Parathyroid adenoma (tissue), 2 donors: ENCODE measurements around the gene AGBL4.

ENCODE experiments used
- H2AFZ ChIP-seq: fragments of 300-600 bp; sonication (generic); one replicate; pipeline ENCODE4 v1.7.0; 2017; ENCODE audit warnings: antibody characterized with exemption, mild to moderate bottlenecking
- H3K27ac ChIP-seq: fragments of 300-600 bp; sonication (generic); one replicate; pipeline ENCODE4 v1.7.0; 2017
- H3K27me3 ChIP-seq: fragments of 300-600 bp; sonication (generic); one replicate; pipeline ENCODE4 v1.7.0; 2017; ENCODE audit warnings: low read length; ENCODE audit not compliant: control insufficient read depth, insufficient read depth
- H3K36me3 ChIP-seq: fragments of 300-600 bp; sonication (generic); one replicate; pipeline ENCODE4 v1.7.0; 2017; ENCODE audit warnings: low read length; ENCODE audit not compliant: control insufficient read depth, insufficient read depth
- H3K4me1 ChIP-seq: fragments of 300-600 bp; sonication (generic); one replicate; pipeline ENCODE4 v1.7.0; 2017; ENCODE audit warnings: control low read depth
- H3K4me2 ChIP-seq: fragments of 300-600 bp; sonication (generic); one replicate; pipeline ENCODE4 v1.7.0; 2017; ENCODE audit warnings: low read length
- H3K4me3 ChIP-seq: fragments of 300-600 bp; sonication (generic); one replicate; pipeline ENCODE4 v1.7.0; 2017; ENCODE audit warnings: low read depth, low read length
- H3K79me2 ChIP-seq: fragments of 300-600 bp; sonication (generic); one replicate; pipeline ENCODE4 v1.7.0; 2017; ENCODE audit warnings: control low read depth
- H3K9ac ChIP-seq: fragments of 300-600 bp; sonication (generic); one replicate; pipeline ENCODE4 v1.7.0; 2017; ENCODE audit warnings: mild to moderate bottlenecking
- H3K9me3 ChIP-seq: fragments of 300-600 bp; sonication (generic); one replicate; pipeline ENCODE4 v1.7.0; 2017; ENCODE audit warnings: low read length; ENCODE audit not compliant: control insufficient read depth
- TF ChIP-seq, protein P1 (sequence below): fragments of 300-600 bp; sonication (generic); IDR thresholded peaks from one replicate; pipeline ENCODE4 v1.7.0; 2017; ENCODE audit warnings: antibody characterized with exemption, mild to moderate bottlenecking
- donor health status: primary hyperparathyroidism.

Gene AGBL4

GRCh38 chr1:48695161-48695560, 1328.6 kb downstream of the AGBL4 start:
- no peak overlapping the region for H2AFZ ChIP-seq
- H3K27ac ChIP-seq, result no peak overlapping the region
- no peaks in the 10 kb centered on the region for H3K4me1 ChIP-seq
- TF ChIP-seq, protein P1, sequence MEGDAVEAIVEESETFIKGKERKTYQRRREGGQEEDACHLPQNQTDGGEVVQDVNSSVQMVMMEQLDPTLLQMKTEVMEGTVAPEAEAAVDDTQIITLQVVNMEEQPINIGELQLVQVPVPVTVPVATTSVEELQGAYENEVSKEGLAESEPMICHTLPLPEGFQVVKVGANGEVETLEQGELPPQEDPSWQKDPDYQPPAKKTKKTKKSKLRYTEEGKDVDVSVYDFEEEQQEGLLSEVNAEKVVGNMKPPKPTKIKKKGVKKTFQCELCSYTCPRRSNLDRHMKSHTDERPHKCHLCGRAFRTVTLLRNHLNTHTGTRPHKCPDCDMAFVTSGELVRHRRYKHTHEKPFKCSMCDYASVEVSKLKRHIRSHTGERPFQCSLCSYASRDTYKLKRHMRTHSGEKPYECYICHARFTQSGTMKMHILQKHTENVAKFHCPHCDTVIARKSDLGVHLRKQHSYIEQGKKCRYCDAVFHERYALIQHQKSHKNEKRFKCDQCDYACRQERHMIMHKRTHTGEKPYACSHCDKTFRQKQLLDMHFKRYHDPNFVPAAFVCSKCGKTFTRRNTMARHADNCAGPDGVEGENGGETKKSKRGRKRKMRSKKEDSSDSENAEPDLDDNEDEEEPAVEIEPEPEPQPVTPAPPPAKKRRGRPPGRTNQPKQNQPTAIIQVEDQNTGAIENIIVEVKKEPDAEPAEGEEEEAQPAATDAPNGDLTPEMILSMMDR, result no peak
- no peaks in the 10 kb centered on the region for H3K27me3 ChIP-seq
- no peak overlapping the region for H3K4me2 ChIP-seq
- H3K4me3 ChIP-seq, result no peak overlapping the region
- H3K36me3 ChIP-seq, result no peaks in the 10 kb centered on the region
- no peak overlapping the region for H3K9ac ChIP-seq
- no peaks in the 10 kb centered on the region for H3K79me2 ChIP-seq
- no peaks in the 10 kb centered on the region for H3K9me3 ChIP-seq

GRCh38 chr1:48693674-48694320, 1330.0 kb downstream of the AGBL4 start:
- H3K27ac ChIP-seq, result no peak overlapping the region
- no peak overlapping the region for H3K4me3 ChIP-seq
- no peaks in the 10 kb centered on the region for H3K27me3 ChIP-seq
- peak overlapping the region; percentile 21 for H3K4me2 ChIP-seq
- TF ChIP-seq, protein P1, result no peak
- H3K9ac ChIP-seq, result no peak overlapping the region
- H3K36me3 ChIP-seq, result no peaks in the 10 kb centered on the region
- H3K9me3 ChIP-seq, result no peaks in the 10 kb centered on the region
- no peaks in the 10 kb centered on the region for H3K79me2 ChIP-seq
- no peak overlapping the region for H2AFZ ChIP-seq
- H3K4me1 ChIP-seq, result no peaks in the 10 kb centered on the region

- Histone ChIP-seq H3K9ac (no peak overlapping the region), H3K36me3 (no peaks in the 10 kb centered on the region), H3K4me3 (no peak overlapping the region), H3K9me3 (no peaks in the 10 kb centered on the region), H3K27ac (no peak overlapping the region), H2AFZ (no peak overlapping the region), H3K4me2 (peak overlapping the region; percentile 21), H3K4me1 (no peaks in the 10 kb centered on the region), H3K27me3 (no peaks in the 10 kb centered on the region), H3K79me2 (no peaks in the 10 kb centered on the region)
- TF ChIP-seq, protein P1, result no peak
These were observed 1330.6 kb downstream of the AGBL4 start for GRCh38 chr1:48693180-48693579.

DNA sequence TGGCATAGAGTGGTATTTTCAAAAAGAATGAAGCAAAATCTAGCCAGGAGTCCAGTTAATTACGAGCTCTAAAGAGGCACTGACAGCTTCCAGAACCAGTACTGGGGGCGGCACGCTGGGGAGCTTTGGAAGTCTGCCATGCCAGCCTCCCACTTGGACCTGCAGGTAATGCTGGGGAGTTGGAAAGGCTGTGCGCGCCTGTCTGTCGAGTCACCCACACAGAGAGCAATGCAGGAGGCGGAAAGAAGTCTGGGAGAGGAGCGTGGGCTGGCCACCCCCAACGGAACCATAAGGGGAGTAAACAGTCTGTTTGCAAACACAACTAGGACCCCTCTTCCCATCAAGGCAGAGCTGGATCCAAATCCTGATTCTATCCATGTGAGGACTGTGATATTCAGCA, 1331.5 kb downstream of the AGBL4 start:
- Histone ChIP-seq H3K4me2 (no peak overlapping the region), H3K4me1 (no peaks in the 10 kb centered on the region), H3K9ac (no peak overlapping the region), H3K79me2 (no peaks in the 10 kb centered on the region), H3K27me3 (no peaks in the 10 kb centered on the region), H3K9me3 (no peaks in the 10 kb centered on the region), H3K36me3 (no peaks in the 10 kb centered on the region), H2AFZ (no peak overlapping the region), H3K27ac (no peak overlapping the region), H3K4me3 (no peak overlapping the region)
- TF ChIP-seq, protein P1, result no peak

GRCh38 chr1:48691429-48692001, 1332.2 kb downstream of the AGBL4 start:
- no peak overlapping the region for H3K4me3 ChIP-seq
- H3K9me3 ChIP-seq, result no peaks in the 10 kb centered on the region
- no peak overlapping the region for H2AFZ ChIP-seq
- no peaks in the 10 kb centered on the region for H3K79me2 ChIP-seq
- H3K27me3 ChIP-seq, result no peaks in the 10 kb centered on the region
- no peaks in the 10 kb centered on the region for H3K4me1 ChIP-seq
- TF ChIP-seq, protein P1, result no peak
- H3K36me3 ChIP-seq, result no peaks in the 10 kb centered on the region
- H3K27ac ChIP-seq, result no peak overlapping the region
- no peak overlapping the region for H3K9ac ChIP-seq
- no peak overlapping the region for H3K4me2 ChIP-seq
